ENCODE results near the gene COL24A1.
"Not testable (repeated sequence)": the region's sequence is repeated elsewhere in the genome, so short reads cannot be mapped to it uniquely, and the experiment has no call there.

Gene COL24A1

GRCh38 chr1:86082183-86082582 is 74.4 kb downstream of the COL24A1 start:
- DNase-seq (ENCODE audit: insufficient read length, low spot score) (no peak), FAIRE-seq (no peak)
- TF ChIP-seq POLR2A (IDR thresholded peaks at IDR 0.05; ENCODE audit: low read depth, low read length): no peak

- not testable (repeated sequence) for DNase-seq (ENCODE audit: insufficient read length, low spot score); FAIRE-seq
These were observed 84.1 kb downstream of the COL24A1 start for GRCh38 chr1:86072474-86072873.

DNA sequence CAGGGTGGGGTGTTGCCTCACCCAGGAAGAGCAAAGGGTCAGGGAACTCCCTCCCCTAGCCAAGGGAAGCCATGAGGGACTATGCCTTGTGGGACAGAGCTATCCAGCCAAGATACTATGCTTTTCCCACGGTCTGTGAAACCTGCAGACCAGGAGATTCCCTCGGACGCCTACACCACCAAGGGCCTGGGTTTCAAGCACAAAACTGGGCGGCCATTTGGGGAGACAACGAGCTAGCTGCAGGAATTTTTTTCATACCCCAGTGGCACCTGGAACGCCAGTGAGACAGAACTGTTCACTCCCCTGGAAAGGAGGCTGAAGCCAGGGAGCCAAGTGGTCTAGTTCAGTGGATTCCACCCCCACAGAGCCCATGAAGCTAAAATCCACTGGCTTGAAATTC is 84.7 kb downstream of the COL24A1 start:
- not testable (repeated sequence) for FAIRE-seq; DNase-seq (ENCODE audit: insufficient read length, low spot score)

DNA sequence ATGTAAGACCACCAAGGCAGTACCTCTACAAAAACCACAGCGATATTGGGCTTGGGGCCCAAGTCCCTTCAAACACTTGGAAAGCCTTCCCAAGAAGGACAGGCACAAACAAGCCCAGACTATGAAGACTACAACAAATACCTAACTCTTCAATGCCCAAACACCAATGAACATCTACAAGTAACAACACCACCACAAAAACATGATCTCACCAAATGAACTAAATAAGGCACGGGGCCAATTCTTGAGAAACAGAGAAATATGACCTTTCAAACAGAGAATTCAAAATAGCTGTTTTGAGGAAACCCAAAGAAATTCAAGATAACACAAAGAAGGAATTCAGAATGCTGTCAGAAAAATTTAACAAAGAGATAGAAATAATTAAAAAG is 86.8 kb downstream of the COL24A1 start:
- FAIRE-seq (no peak), DNase-seq (ENCODE audit: insufficient read length, low spot score) (no peak)
- no peak for TF ChIP-seq POLR2A (IDR thresholded peaks at IDR 0.05; ENCODE audit: low read depth, low read length)

- FAIRE-seq (no peak), DNase-seq (ENCODE audit: insufficient read length, low spot score) (no peak)
- TF ChIP-seq POLR2A (IDR thresholded peaks at IDR 0.05; ENCODE audit: low read depth, low read length): no peak
These were observed 87.5 kb downstream of the COL24A1 start for GRCh38 chr1:86068841-86069756.

DNA sequence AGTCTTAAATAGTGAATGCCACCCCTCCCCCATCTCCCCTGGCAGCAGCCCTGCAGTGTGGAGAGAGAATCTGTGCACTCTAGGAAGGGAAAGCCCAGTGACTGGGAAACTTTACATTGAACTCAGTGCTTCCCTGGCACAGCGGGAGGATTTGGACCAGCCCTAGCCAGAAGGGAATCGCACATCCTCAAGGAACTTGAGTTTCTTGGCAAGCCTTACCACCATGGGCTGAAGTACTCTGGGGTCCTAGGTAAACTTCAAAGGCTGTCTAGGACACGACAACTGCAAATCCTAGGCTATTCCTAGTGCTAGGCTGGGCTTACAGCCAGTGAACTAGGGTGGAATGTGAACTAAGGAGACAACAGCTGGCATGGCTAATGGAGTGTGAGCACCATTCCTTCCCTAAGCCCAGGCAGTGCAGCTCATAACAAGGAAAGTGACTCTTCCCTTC is 88.3 kb downstream of the COL24A1 start:
- DNase-seq (ENCODE audit: insufficient read length, low spot score): no peak
- no peak for TF ChIP-seq POLR2A (IDR thresholded peaks at IDR 0.05; ENCODE audit: low read depth, low read length)
- no peak for FAIRE-seq

DNA sequence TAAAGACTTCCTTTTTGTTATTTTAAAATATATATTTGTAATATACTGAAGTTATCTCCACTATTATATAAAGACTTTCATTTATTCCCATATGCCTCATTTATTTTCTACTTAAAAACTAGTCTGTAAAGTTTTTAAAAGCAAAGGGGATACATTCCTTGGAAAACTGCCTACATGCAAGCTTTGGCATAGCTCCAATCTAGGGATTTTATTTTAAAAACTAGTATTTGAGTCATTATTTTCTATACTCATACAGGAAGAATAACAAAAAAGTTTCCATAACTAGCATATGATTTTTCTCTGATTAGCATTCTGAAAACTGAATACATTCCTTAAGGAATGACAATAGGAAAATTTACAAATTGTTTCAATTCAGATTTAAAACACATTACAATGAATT is 88.9 kb downstream of the COL24A1 start:
- DNase-seq (ENCODE audit: insufficient read length, low spot score): no peak
- FAIRE-seq: no peak

GRCh38 chr1:86064899-86065298 is 91.7 kb downstream of the COL24A1 start:
- DNase-seq (ENCODE audit: insufficient read length, low spot score) (no peak), FAIRE-seq (no peak)
- TF ChIP-seq POLR2A (IDR thresholded peaks at IDR 0.05; ENCODE audit: low read depth, low read length): no peak

More for the DNA sequence above, 88.9 kb downstream of the COL24A1 start:
- TF ChIP-seq POLR2A (IDR thresholded peaks at IDR 0.05; ENCODE audit: low read depth, low read length): no peak

DNA sequence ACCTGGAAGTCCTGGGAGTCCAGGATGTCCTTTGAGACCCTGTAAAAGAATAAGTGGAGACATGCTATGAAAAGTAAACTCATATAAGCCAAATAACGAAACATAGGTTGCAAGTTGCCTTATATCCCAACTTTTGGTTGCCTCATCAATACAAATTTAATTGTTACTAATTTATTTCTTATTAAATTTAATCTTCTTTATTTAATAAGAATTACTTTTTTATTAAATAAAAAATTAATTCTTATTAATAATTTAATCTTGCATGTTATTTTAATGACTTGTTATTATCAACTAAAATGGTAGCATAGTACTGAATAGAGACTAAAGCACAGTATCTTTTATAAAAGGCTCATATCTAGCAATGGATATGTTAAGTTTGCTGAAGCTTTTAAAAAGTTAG is 92.9 kb downstream of the COL24A1 start:
- FAIRE-seq: no peak
- no peak for TF ChIP-seq POLR2A (IDR thresholded peaks at IDR 0.05; ENCODE audit: low read depth, low read length)
- DNase-seq (ENCODE audit: insufficient read length, low spot score): no peak

DNA sequence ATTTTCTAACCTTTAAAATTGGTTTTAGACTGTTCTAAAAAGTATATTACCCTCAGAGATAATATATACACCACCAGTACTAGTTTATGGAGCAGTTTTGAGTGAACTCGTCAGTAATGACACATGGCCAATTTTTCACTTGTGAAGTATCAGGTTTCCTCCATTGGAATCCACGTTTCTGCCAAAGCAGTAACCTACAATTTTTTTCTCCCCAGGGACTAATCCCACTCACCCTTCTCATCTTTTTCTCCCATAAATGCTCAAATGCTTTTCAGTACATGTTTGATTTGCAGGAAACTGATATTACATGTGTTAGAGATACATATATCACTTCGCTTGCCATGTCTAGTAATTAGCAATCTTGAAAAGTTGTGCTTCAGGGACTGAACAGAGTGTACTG is 94.1 kb downstream of the COL24A1 start:
- FAIRE-seq (no peak), DNase-seq (ENCODE audit: insufficient read length, low spot score) (no peak)
- no peak for TF ChIP-seq POLR2A (IDR thresholded peaks at IDR 0.05; ENCODE audit: low read depth, low read length)

- DNase-seq (ENCODE audit: insufficient read length, low spot score) (no peak), FAIRE-seq (no peak)
- TF ChIP-seq POLR2A (IDR thresholded peaks at IDR 0.05; ENCODE audit: low read depth, low read length): no peak
These were observed 95.0 kb downstream of the COL24A1 start for GRCh38 chr1:86061551-86061990.

DNA sequence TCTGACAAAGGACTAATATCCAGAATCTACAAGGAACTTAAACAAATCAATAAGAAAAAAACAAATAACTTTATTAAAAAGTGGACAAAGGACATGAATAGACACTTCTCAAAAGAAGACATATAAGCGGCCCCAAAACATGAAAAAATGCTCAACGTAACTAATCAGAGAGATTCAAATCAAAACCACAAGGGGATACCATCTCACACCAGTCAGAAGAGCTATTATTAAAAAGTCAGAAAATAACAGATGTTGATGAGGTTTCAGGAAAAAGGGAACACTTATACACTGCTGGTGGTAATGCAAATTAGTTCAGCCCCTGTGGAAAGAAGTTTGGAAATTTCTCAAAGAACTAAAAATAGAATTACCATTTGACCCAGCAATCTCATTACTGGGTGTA is 102.2 kb downstream of the COL24A1 start:
- DNase-seq (ENCODE audit: insufficient read length, low spot score) (no peak), FAIRE-seq (no peak)
- TF ChIP-seq POLR2A (IDR thresholded peaks at IDR 0.05; ENCODE audit: low read depth, low read length): no peak

GRCh38 chr1:86052948-86053698 is 103.4 kb downstream of the COL24A1 start:
- no peak for TF ChIP-seq POLR2A (IDR thresholded peaks at IDR 0.05; ENCODE audit: low read depth, low read length)
- DNase-seq (ENCODE audit: insufficient read length, low spot score) (no peak), FAIRE-seq (no peak)

- TF ChIP-seq POLR2A (IDR thresholded peaks at IDR 0.05; ENCODE audit: low read depth, low read length): no peak
- no peak for DNase-seq (ENCODE audit: insufficient read length, low spot score)
- FAIRE-seq: no peak
These were observed 121.5 kb downstream of the COL24A1 start for GRCh38 chr1:86035101-86035500.

- no peak for TF ChIP-seq POLR2A (IDR thresholded peaks at IDR 0.05; ENCODE audit: low read depth, low read length)
- DNase-seq (ENCODE audit: insufficient read length, low spot score) (no peak), FAIRE-seq (no peak)
These were observed 126.4 kb downstream of the COL24A1 start for GRCh38 chr1:86030180-86030579.
